CD14-positive monocyte (primary cell): ENCODE results near the gene PDLIM5. TPM values are rescaled to one million over a fixed set of nuclear protein-coding genes. Genes with fewer than 3 reads are reported as not detected.

Source experiments
- DNase-seq, 3 donors: peaks; one replicate each; pipeline ENCODE4 v3.0.0-alpha.2; 2011 to 2022
- H2AFZ ChIP-seq: 2 replicates; pipeline ENCODE4 v1.6.0; 2012; ENCODE audit warnings: mild to moderate bottlenecking, low read depth, low read length, inconsistent platforms; ENCODE audit not compliant: insufficient read depth, poor library complexity, severe bottlenecking
- H3K27ac ChIP-seq, 2 donors: 1 replicate in 1 of 2; 2 replicates in 1 of 2; pipeline ENCODE4 v1.5.1; 2012 to 2013; ENCODE audit warnings: low read length in 2 of 2, control low read depth in 1 of 2, inconsistent platforms in 1 of 2, low read depth in 1 of 2, mild to moderate bottlenecking in 1 of 2
- H3K27me3 ChIP-seq, 2 donors: one replicate each; pipeline versions ENCODE4 v1.6.0 to v1.6.1; 2011 to 2013; ENCODE audit warnings: low read length in 2 of 2; ENCODE audit not compliant: control insufficient read depth in 2 of 2, insufficient read depth in 2 of 2
- H3K36me3 ChIP-seq, 2 donors: replicated peaks in 1 of 2; 1 replicate in 1 of 2; 2 replicates in 1 of 2; pipeline versions ENCODE4 v1.5.1 to v1.6.1; 2012 to 2013; ENCODE audit warnings: low read length in 2 of 2, control low read depth in 1 of 2, inconsistent platforms in 1 of 2, mild to moderate bottlenecking in 1 of 2; ENCODE audit not compliant: insufficient read depth in 2 of 2, control insufficient read depth in 1 of 2
- H3K4me1 ChIP-seq, 2 donors: 1 replicate in 1 of 2; 2 replicates in 1 of 2; pipeline versions ENCODE4 v1.5.1 to v1.6.1; 2012 to 2013; ENCODE audit warnings: low read length in 2 of 2, control low read depth in 1 of 2, inconsistent platforms in 1 of 2, mild to moderate bottlenecking in 1 of 2, moderate library complexity in 1 of 2; ENCODE audit not compliant: insufficient read depth in 2 of 2, control insufficient read depth in 1 of 2
- H3K4me2 ChIP-seq: replicated peaks from 2 replicates; pipeline ENCODE3; 2012; ENCODE audit warnings: low read length, moderate library complexity, mild to moderate bottlenecking; ENCODE audit not compliant: poor library complexity, severe bottlenecking; ENCODE audit errors: extremely low read depth
- H3K4me3 ChIP-seq, 3 experiments: fragments of 200-600 bp in 1 of 3; sonication (generic) in 1 of 3; replicated peaks in 1 of 3; 1 replicate in 2 of 3; 2 replicates in 1 of 3; pipeline ENCODE4 v1.5.1; 2011 to 2013; ENCODE audit warnings: low read length in 3 of 3, mild to moderate bottlenecking in 3 of 3, control low read depth in 2 of 3, low read depth in 2 of 3, inconsistent platforms in 1 of 3, moderate library complexity in 1 of 3
- H3K79me2 ChIP-seq: 2 replicates; pipeline ENCODE4 v1.6.0; 2012; ENCODE audit warnings: mild to moderate bottlenecking, control low read depth, inconsistent platforms, low read length, moderate library complexity; ENCODE audit not compliant: insufficient read depth
- H3K9ac ChIP-seq: 2 replicates; pipeline ENCODE4 v1.6.0; 2017; ENCODE audit warnings: low read length, mild to moderate bottlenecking; ENCODE audit not compliant: insufficient read depth, poor library complexity, severe bottlenecking
- H3K9me3 ChIP-seq, 2 donors: replicated peaks in 1 of 2; 1 replicate in 1 of 2; 2 replicates in 1 of 2; pipeline versions ENCODE4 v1.5.1 to v1.6.1; 2012 to 2013; ENCODE audit warnings: low read length in 2 of 2, control low read depth in 1 of 2; ENCODE audit not compliant: control insufficient read depth in 1 of 2, insufficient read depth in 1 of 2
- H4K20me1 ChIP-seq: 2 replicates; pipeline ENCODE4 v1.6.0; 2012; ENCODE audit warnings: mild to moderate bottlenecking, low read length, control low read depth, moderate library complexity; ENCODE audit not compliant: insufficient read depth
- H3K27ac Mint-ChIP-seq, 7 donors: one replicate each; pipeline ENCODE4 v1.8.0; 2020; ENCODE audit warnings: mild to moderate bottlenecking in 7 of 7, mixed read lengths in 7 of 7, moderate library complexity in 6 of 7, inconsistent platforms in 2 of 7
- H3K27me3 Mint-ChIP-seq, 3 donors: one replicate each; pipeline ENCODE4 v1.8.0; 2021 to 2022; ENCODE audit warnings: low read depth in 3 of 3, mild to moderate bottlenecking in 3 of 3, mixed read lengths in 3 of 3, moderate library complexity in 3 of 3, inconsistent platforms in 1 of 3
- H3K36me3 Mint-ChIP-seq, 2 donors: one replicate each; pipeline ENCODE4 v1.8.0; 2020; ENCODE audit warnings: mixed read lengths in 2 of 2, inconsistent platforms in 1 of 2, mild to moderate bottlenecking in 1 of 2
- H3K4me1 Mint-ChIP-seq: one replicate; pipeline ENCODE4 v1.8.0; 2020; ENCODE audit warnings: mild to moderate bottlenecking, mixed read lengths
- H3K4me3 Mint-ChIP-seq, 2 donors: one replicate each; pipeline ENCODE4 v1.8.0; 2020; ENCODE audit warnings: mild to moderate bottlenecking in 2 of 2, mixed read lengths in 2 of 2, moderate library complexity in 1 of 2
- H3K9me3 Mint-ChIP-seq, 7 donors: one replicate each; pipeline ENCODE4 v1.8.0; 2020 to 2022; ENCODE audit warnings: mixed read lengths in 7 of 7, mild to moderate bottlenecking in 6 of 7, moderate library complexity in 6 of 7, inconsistent platforms in 2 of 7
- WGBS: methylation state at CpG from one replicate; pipeline ENCODE4 v1.1.5; 2013; ENCODE audit warnings: missing lambda C conversion rate; ENCODE audit not compliant: insufficient coverage; 5-methylcytosine and 5-hydroxymethylcytosine counted together
- intact Hi-C, 2 donors: fragments of 100-400 bp; cut with micrococcal nuclease; formaldehyde crosslinking; loops; one replicate each; pipeline versions ENCODE4 v1.15.0 to v1.15.1; 2023
- polyA plus RNA-seq, 3 donors: library from polyadenylated mRNA; depleted of rRNA in 1 of 3; unstranded in 2 of 3; stranded (reverse) in 1 of 3; fragments of 300-500 nt in 2 of 3; fragments of >200 nt in 1 of 3; fragmentation: Illumina TruSeq in 2 of 3; gene quantifications; 1 replicate in 2 of 3; 2 replicates in 1 of 3; pipeline ENCODE4 v1.2.3, GENCODE V29; 2012 to 2021
- TF ChIP-seq, protein P1 (sequence below): fragments of 200-600 bp; IDR thresholded peaks from one replicate; pipeline ENCODE4 v1.8.0; 2022; ENCODE audit warnings: antibody characterized with exemption, mild to moderate bottlenecking

PDLIM5 gene
- polyA plus RNA-seq, 3 donors = 75.3 to 105 (median 80.9) TPM

DNA sequence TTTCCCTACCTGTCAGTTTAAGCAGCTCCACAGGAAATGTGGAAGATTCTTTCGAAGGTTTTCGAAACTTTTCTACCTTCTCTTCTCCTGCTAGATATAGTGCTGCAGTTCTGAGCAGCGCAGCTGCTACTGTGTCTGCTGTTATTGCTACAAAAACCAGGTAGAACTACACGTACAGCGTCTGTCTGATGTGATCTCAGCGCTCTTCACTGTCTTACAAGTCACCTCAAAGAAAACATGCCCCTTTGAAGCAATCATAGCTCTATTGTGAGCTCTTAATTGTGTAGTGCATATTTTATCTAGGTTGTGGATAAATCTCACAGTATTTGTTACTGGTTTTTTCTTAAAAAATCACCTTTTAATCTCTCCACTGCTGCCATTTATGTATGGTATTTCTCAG, 158.4 kb downstream of the PDLIM5 start:
- H3K27me3 ChIP-seq = no peaks in the 10 kb centered on the region
- WGBS = no CpG with 5 or more reads among the region's 6 CpGs
- H3K79me2 ChIP-seq = no peaks in the 10 kb centered on the region
- no peaks in the 10 kb centered on the region for H3K9me3 Mint-ChIP-seq
- no peak overlapping the region for H3K9ac ChIP-seq
- no peaks in the 10 kb centered on the region for H3K4me1 Mint-ChIP-seq
- H3K36me3 ChIP-seq = no peaks in the 10 kb centered on the region
- no peak overlapping the region for H3K27ac Mint-ChIP-seq
- H3K4me3 ChIP-seq = no peak overlapping the region
- TF ChIP-seq, protein P1, sequence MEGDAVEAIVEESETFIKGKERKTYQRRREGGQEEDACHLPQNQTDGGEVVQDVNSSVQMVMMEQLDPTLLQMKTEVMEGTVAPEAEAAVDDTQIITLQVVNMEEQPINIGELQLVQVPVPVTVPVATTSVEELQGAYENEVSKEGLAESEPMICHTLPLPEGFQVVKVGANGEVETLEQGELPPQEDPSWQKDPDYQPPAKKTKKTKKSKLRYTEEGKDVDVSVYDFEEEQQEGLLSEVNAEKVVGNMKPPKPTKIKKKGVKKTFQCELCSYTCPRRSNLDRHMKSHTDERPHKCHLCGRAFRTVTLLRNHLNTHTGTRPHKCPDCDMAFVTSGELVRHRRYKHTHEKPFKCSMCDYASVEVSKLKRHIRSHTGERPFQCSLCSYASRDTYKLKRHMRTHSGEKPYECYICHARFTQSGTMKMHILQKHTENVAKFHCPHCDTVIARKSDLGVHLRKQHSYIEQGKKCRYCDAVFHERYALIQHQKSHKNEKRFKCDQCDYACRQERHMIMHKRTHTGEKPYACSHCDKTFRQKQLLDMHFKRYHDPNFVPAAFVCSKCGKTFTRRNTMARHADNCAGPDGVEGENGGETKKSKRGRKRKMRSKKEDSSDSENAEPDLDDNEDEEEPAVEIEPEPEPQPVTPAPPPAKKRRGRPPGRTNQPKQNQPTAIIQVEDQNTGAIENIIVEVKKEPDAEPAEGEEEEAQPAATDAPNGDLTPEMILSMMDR = no peak
- H3K4me3 Mint-ChIP-seq = no peak overlapping the region
- intact Hi-C loops = no loop called here
- no peak overlapping the region for H3K4me2 ChIP-seq
- H3K4me1 ChIP-seq = no peaks in the 10 kb centered on the region
- no peak overlapping the region for H3K27ac ChIP-seq
- no peak for DNase-seq
- H3K9me3 ChIP-seq = no peaks in the 10 kb centered on the region
- H4K20me1 ChIP-seq = no peaks in the 10 kb centered on the region
- peaks cover 0 to 2% (median 0%) of the 10 kb centered on the region in 3 donors for H3K27me3 Mint-ChIP-seq
- peaks cover 0 to 6% of the 10 kb centered on the region in 2 donors for H3K36me3 Mint-ChIP-seq
- H2AFZ ChIP-seq = no peak overlapping the region

DNA sequence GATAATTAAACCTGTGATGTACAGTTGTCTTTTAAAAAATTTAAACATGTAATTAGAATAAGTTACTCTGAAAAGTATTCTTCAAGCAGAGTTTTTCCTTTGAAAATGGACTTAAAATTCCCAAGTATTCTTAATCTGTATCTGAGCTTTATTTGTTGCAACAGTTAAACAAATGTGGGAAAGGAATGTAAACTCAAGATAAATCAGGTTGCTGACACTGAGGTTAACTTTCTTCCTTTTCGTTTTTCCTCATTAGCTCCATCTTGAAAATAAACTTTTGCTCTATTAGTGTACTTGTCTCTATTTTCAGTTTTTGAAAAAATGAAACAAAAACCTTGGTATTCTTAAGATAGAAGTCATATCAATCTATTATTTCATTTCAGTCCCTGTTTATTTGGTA, 161.5 kb downstream of the PDLIM5 start:
- Histone ChIP-seq H3K9ac (no peak overlapping the region), H3K4me2 (no peak overlapping the region), H2AFZ (no peak overlapping the region), H3K36me3 (peaks cover 0 to 5% of the 10 kb centered on the region in 2 donors), H3K79me2 (no peaks in the 10 kb centered on the region), H4K20me1 (no peaks in the 10 kb centered on the region), H3K27me3 (no peaks in the 10 kb centered on the region), H3K9me3 (no peaks in the 10 kb centered on the region), H3K27ac (no peak overlapping the region), H3K4me3 (no peak overlapping the region), H3K4me1 (no peaks in the 10 kb centered on the region)
- Mint-ChIP-seq H3K27me3 (peaks cover 0 to 2% (median 0%) of the 10 kb centered on the region in 3 donors), H3K9me3 (no peaks in the 10 kb centered on the region), H3K27ac (no peak overlapping the region), H3K4me1 (no peaks in the 10 kb centered on the region), H3K4me3 (no peak overlapping the region), H3K36me3 (peaks cover 10 to 13% of the 10 kb centered on the region in 2 donors)
- intact Hi-C loops = no loop called here
- TF ChIP-seq, protein P1 = no peak
- no peak for DNase-seq
- WGBS = no CpG with 5 or more reads among the region's 1 CpG
